HCT116 (cell line): ENCODE measurements around the gene ZBED6. TPM values are rescaled to one million over a fixed set of nuclear protein-coding genes. Genes with fewer than 3 reads are reported as not detected.
A peak's percentile ranks its signal among the peaks of the same experiment; 100 is the strongest.

Experiments used
- ATAC-seq: fragments of 200-7000 bp; cut with Tn5 transposase; 2 replicates; pipeline ENCODE4 v1.9.1; 2020; ENCODE audit warnings: mild to moderate bottlenecking, moderate library complexity
- Bru-seq: library from RNA; stranded (reverse); fragments of 400-500 nt; gene quantifications from one replicate; lab custom pipeline; 2021; lab: Mats Ljungman, UMichigan
- BruChase-seq, 2 experiments: library from RNA; stranded (reverse); fragments of 400-500 nt; gene quantifications; one replicate each; lab custom pipeline; 2021; lab: Mats Ljungman, UMichigan
- BruUV-seq: library from RNA; stranded (reverse); fragments of 400-500 nt; replicated peaks from 2 replicates; lab custom pipeline; 2021; lab: Mats Ljungman, UMichigan
- CTCF ChIA-PET: fragments of 300-600 bp; sonication (Branson Sonifier 250); formaldehyde crosslinking; loops from one replicate; lab custom pipeline; 2021; ENCODE audit warnings: antibody characterized with exemption; lab: Charles Lee
- POLR2A ChIA-PET: fragments of 300-600, 350-600 bp; sonication (Branson Sonifier 250); formaldehyde crosslinking; loops from one replicate; lab custom pipeline; 2021; ENCODE audit warnings: antibody characterized with exemption; lab: Charles Lee
- RAD21 ChIA-PET, 2 experiments: fragments of 300-600 bp; sonication (Branson Sonifier 250); formaldehyde crosslinking; loops; one replicate each; lab custom pipeline; 2023; ENCODE audit warnings: low total read pairs in 2 of 2; ENCODE audit not compliant: uncharacterized antibody in 2 of 2, unreplicated experiment in 2 of 2, low non-redundant PET in 1 of 2; lab: Charles Lee
- DNase-seq: peaks from one replicate; pipeline ENCODE4 v3.0.0-alpha.2; 2010; ENCODE audit warnings: low read depth, low spot score
- H2AFZ ChIP-seq: fragments of 200-600 bp; shearing (Covaris generic), sonication (generic); 2 replicates; pipeline ENCODE4 v1.6.1; 2017; ENCODE audit warnings: low read depth, mixed run types, mixed read lengths, antibody characterized with exemption, low read length; ENCODE audit not compliant: poor library complexity, severe bottlenecking
- H3K27ac ChIP-seq: 2 replicates; pipeline ENCODE4 v1.5.1; 2012; ENCODE audit warnings: low read depth, low read length
- H3K27me3 ChIP-seq: fragments of 200-600 bp; sonication (generic); 2 replicates; pipeline ENCODE4 v1.6.1; 2016; ENCODE audit warnings: mixed run types, low read length, mixed read lengths; ENCODE audit not compliant: insufficient read depth
- H3K36me3 ChIP-seq, 2 experiments: fragments of 200-500 bp in 1 of 2; fragments of 200-600 bp in 1 of 2; sonication (Bioruptor generic) in 1 of 2; sonication (generic) in 1 of 2; 2 replicates each; pipeline versions ENCODE4 v1.5.1 to v1.6.1; 2014 to 2016; ENCODE audit warnings: low read length in 2 of 2, inconsistent platforms in 1 of 2, mixed read lengths in 1 of 2, mixed run types in 1 of 2; ENCODE audit not compliant: insufficient read depth in 2 of 2, control insufficient read depth in 1 of 2
- H3K4me1 ChIP-seq, 2 experiments: fragments of 200-600 bp in 1 of 2; sonication (generic) in 1 of 2; 2 replicates each; pipeline versions ENCODE4 v1.5.1 to v1.6.1; 2012 to 2017; ENCODE audit warnings: low read length in 2 of 2, inconsistent platforms in 1 of 2, mild to moderate bottlenecking in 1 of 2, mixed read lengths in 1 of 2, mixed run types in 1 of 2, moderate library complexity in 1 of 2; ENCODE audit not compliant: insufficient read depth in 2 of 2, control insufficient read depth in 1 of 2
- H3K4me2 ChIP-seq: fragments of 200-600 bp; sonication (generic); 2 replicates; pipeline ENCODE4 v1.6.1; 2017; ENCODE audit warnings: mixed run types, low read length, mixed read lengths
- H3K4me3 ChIP-seq, 2 experiments: fragments of 200-600 bp in 1 of 2; sonication (generic) in 1 of 2; replicated peaks in 1 of 2; 2 replicates each; pipeline ENCODE4 v1.5.1; 2011 to 2016; ENCODE audit warnings: low read length in 2 of 2, control low read depth in 1 of 2, low read depth in 1 of 2, mild to moderate bottlenecking in 1 of 2, mixed read lengths in 1 of 2, mixed run types in 1 of 2
- H3K79me2 ChIP-seq: fragments of 200-600 bp; sonication (generic); 2 replicates; pipeline ENCODE4 v1.6.1; 2017; ENCODE audit warnings: mild to moderate bottlenecking, mixed run types, low read length, moderate library complexity, mixed read lengths; ENCODE audit not compliant: insufficient read depth
- H3K9ac ChIP-seq: fragments of 200-600 bp; sonication (generic); 2 replicates; pipeline ENCODE4 v1.6.1; 2016; ENCODE audit warnings: low read length, mixed read lengths
- H3K9me2 ChIP-seq: fragments of 200-600 bp; sonication (generic), shearing (Covaris generic); 2 replicates; pipeline ENCODE4 v1.6.1; 2017; ENCODE audit warnings: mixed run types, mild to moderate bottlenecking, moderate library complexity; ENCODE audit not compliant: insufficient read depth
- H3K9me3 ChIP-seq, 2 experiments: fragments of 200-500 bp in 1 of 2; fragments of 200-600 bp in 1 of 2; sonication (Bioruptor generic) in 1 of 2; sonication (generic) in 1 of 2; 2 replicates each; pipeline ENCODE4 v1.6.1; 2014 to 2017; ENCODE audit warnings: low read length in 2 of 2, mixed read lengths in 2 of 2, inconsistent platforms in 1 of 2, low read depth in 1 of 2, mild to moderate bottlenecking in 1 of 2, mixed run types in 1 of 2, moderate library complexity in 1 of 2; ENCODE audit not compliant: control insufficient read depth in 1 of 2, insufficient read depth in 1 of 2
- H4K20me1 ChIP-seq: fragments of 200-600 bp; sonication (generic), shearing (Covaris generic); 2 replicates; pipeline ENCODE4 v1.6.1; 2017; ENCODE audit warnings: mixed run types, mild to moderate bottlenecking, moderate library complexity; ENCODE audit not compliant: insufficient read depth
- CEBPB ChIP-seq: IDR thresholded peaks from 2 replicates; pipeline ENCODE4 v1.6.1; 2012; ENCODE audit warnings: low read depth
- EGR1 ChIP-seq: IDR thresholded peaks from 2 replicates; pipeline ENCODE4 v1.6.1; 2012; ENCODE audit warnings: low read depth
- ELF1 ChIP-seq: IDR thresholded peaks from 2 replicates; pipeline ENCODE4 v1.6.1; 2012; ENCODE audit warnings: low read depth, borderline replicate concordance
- JUND ChIP-seq: IDR thresholded peaks from 2 replicates; pipeline ENCODE4 v1.6.1; 2012
- POLR2A ChIP-seq: IDR thresholded peaks from 2 replicates; pipeline ENCODE4 v1.7.0; 2011; ENCODE audit warnings: borderline replicate concordance; ENCODE audit not compliant: insufficient read depth, insufficient read length; ENCODE audit errors: extremely low read depth
- POLR2AphosphoS5 ChIP-seq: IDR thresholded peaks from 2 replicates; pipeline ENCODE4 v1.6.1; 2011; ENCODE audit warnings: mild to moderate bottlenecking, low read depth, low read length, moderate library complexity
- SRF ChIP-seq: IDR thresholded peaks from 2 replicates; pipeline ENCODE4 v1.6.1; 2012; ENCODE audit warnings: low read depth
- TCF7L2 ChIP-seq: IDR thresholded peaks from 2 replicates; pipeline ENCODE4 v1.7.0; 2011; ENCODE audit warnings: borderline replicate concordance, inconsistent platforms; ENCODE audit not compliant: insufficient read depth, insufficient read length; ENCODE audit errors: extremely low read depth
- YY1 ChIP-seq: IDR thresholded peaks from 2 replicates; pipeline ENCODE4 v1.6.1; 2011; ENCODE audit warnings: low read length, low read depth, moderate library complexity, mild to moderate bottlenecking; ENCODE audit not compliant: insufficient replicate concordance; ENCODE audit errors: extremely low read depth
- ZFX ChIP-seq: fragments of 450-650 bp; IDR thresholded peaks from 2 replicates; pipeline ENCODE4 v1.6.1; 2017
- ZNF274 ChIP-seq: fragments of 200-500 bp; sonication (Bioruptor generic); IDR thresholded peaks from 2 replicates; pipeline ENCODE4 v1.6.1; 2014; ENCODE audit warnings: mild to moderate bottlenecking, low read depth, low read length, inconsistent platforms
- intact Hi-C: fragments of 100-400 bp; cut with micrococcal nuclease; formaldehyde crosslinking; loops from 2 replicates; pipeline ENCODE4 v1.10.0; 2022
- long read RNA-seq: library from polyadenylated mRNA; unstranded; transcript quantifications from one replicate; pipeline ENCODE4 v2.0.0, GENCODE V29; 2021; ENCODE audit not compliant: unreplicated experiment
- polyA plus RNA-seq: library from polyadenylated mRNA; unstranded; fragments of >200 nt; gene quantifications from 2 replicates; pipeline ENCODE4 v1.2.1, GENCODE V29; 2012; ENCODE audit warnings: missing spikeins
- total RNA-seq: library from RNA; stranded (reverse); gene quantifications from one replicate; pipeline ENCODE4 v1.2.1, GENCODE V29; 2021; ENCODE audit not compliant: unreplicated experiment
- TF ChIP-seq, protein P1 (sequence below): IDR thresholded peaks from 2 replicates; pipeline ENCODE4 v1.6.1; 2012

Gene ZBED6, protein sequence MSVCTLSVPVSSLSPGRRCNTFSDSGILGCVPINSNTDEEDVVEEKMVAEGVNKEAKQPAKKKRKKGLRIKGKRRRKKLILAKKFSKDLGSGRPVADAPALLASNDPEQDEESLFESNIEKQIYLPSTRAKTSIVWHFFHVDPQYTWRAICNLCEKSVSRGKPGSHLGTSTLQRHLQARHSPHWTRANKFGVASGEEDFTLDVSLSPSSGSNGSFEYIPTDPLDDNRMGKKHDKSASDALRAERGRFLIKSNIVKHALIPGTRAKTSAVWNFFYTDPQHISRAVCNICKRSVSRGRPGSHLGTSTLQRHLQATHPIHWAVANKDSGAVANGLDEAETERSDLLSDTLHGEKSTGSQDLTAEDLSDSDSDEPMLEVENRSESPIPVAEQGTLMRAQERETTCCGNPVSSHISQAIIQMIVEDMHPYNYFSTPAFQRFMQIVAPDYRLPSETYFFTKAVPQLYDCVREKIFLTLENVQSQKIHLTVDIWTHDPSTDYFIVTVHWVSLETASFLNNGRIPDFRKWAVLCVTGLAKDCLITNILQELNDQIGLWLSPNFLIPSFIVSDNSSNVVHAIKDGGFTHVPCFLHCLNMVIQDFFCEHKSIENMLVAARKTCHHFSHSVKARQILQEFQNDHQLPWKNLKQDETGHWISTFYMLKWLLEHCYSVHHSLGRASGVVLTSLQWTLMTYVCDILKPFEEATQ (N-terminal part only)
- total RNA-seq (26.9 TPM), Bru-seq, nascent RNA (percentile 95 among the genes with signal in this experiment), BruChase-seq, experiment 1, labeled RNA remaining after a 6-hour chase (percentile 98 among the genes with signal in this experiment), BruChase-seq, experiment 2, labeled RNA remaining after a 2-hour chase (percentile 98 among the genes with signal in this experiment)
- polyA plus RNA-seq = 2.1 and 2.3 TPM in 2 replicates
- long read RNA-seq, partial matches to known transcripts = 0 of 9 reads
- long read RNA-seq, other reads (novel, unspliced or antisense) = 9 of 9 reads

DNA sequence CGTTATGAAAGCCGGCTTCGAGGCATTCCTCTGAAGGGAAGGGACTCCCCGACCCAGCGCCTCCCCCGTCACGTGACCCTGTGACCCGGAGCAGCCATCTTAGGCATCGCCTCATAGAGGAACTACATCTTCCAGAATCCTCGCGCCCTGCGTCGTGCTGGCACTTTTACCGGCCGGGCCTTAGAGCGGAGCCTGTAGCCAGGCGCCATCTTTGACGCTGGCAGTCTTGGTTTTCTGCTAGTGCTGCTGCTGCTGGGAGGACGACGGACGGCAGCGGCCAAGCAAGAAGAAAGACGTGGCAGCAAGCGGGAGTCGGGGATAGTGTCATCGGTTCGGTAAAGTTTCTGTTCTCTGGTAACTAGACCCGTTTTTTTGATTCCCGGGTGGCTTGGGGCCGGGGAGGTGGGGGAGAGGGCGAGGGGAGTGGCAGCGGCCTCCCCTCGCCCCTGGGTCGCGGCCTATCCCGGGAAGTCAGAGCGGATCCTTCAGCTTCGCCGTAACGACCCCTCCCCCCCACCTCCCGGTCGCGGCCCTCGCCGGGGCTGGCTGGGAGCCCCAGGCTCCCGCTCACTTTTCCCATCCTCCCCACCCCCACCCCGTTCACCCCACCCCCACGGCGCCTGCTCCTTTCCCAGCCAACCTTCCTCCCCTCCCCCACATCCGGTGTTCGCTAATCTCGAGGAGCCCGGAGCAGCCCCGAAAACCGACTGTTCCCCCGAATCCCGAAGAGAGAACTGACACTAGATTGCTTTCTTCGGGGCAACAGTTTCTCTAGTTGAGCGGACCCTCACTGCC, at the start of gene ZBED6, which contains the start of gene ZC3H11A:
ZBED6 (plus strand) TSS at position 183 of the 795 bp plus-strand sequence. CDS start 1,900 bp downstream, outside the sequence.
ZC3H11A (plus strand) TSS at position 183 of the 795 bp plus-strand sequence. CDS start 21,448 bp downstream, outside the sequence.
- CTCF ChIA-PET = no interaction called here
- peaks cover 14% of the 10 kb centered on the region; the same call in 1 of the 2 replicates for H4K20me1 ChIP-seq
- H2AFZ ChIP-seq = peak within 1 kb of the TSS; percentile 91
- no peaks in the 10 kb centered on the region for H3K9me2 ChIP-seq
- intact Hi-C loops = no loop called here
- H3K4me1 ChIP-seq = peaks cover 12 to 24% of the 10 kb centered on the region in 2 experiments
- H3K27ac ChIP-seq = peak within 1 kb of the TSS; percentile 84
- RAD21 ChIA-PET = no interaction called here
- peak within 1 kb of the TSS; percentile 75 for H3K4me2 ChIP-seq
- H3K79me2 ChIP-seq = peaks cover 48% of the 10 kb centered on the region
- DNase-seq = peak; percentile 95
- peak; percentile 96 for ATAC-seq
- H3K36me3 ChIP-seq = peaks cover 6 to 27% of the 10 kb centered on the region in 2 experiments; a peak in 3 of 4 replicates
- no peaks in the 10 kb centered on the region for H3K27me3 ChIP-seq
- peak within 1 kb of the TSS; percentile 89 for H3K9ac ChIP-seq
- TF ChIP-seq POLR2A = peak; percentile 68
- TF ChIP-seq JUND = no peak
- no peak for TF ChIP-seq ELF1
- no peak for TF ChIP-seq ZNF274
- TF ChIP-seq EGR1 = peak; percentile 55; the same call in 1 of the 2 replicates
- TF ChIP-seq, protein P1, sequence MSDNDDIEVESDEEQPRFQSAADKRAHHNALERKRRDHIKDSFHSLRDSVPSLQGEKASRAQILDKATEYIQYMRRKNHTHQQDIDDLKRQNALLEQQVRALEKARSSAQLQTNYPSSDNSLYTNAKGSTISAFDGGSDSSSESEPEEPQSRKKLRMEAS = peak; percentile 82
- peak; percentile 88 for TF ChIP-seq ZFX
- peak; percentile 97 for TF ChIP-seq YY1
- peak; percentile 60 for TF ChIP-seq TCF7L2
- TF ChIP-seq POLR2AphosphoS5 = peak; percentile 80
- TF ChIP-seq SRF = peak; percentile 76
- TF ChIP-seq CEBPB = no peak
- peak within 1 kb of the TSS; percentile 82 to 95 for H3K4me3 ChIP-seq
- POLR2A ChIA-PET = no interaction called here
- H3K9me3 ChIP-seq = no peaks in the 10 kb centered on the region
- no TSS peak for BruUV-seq
